ENCODE measurements around the gene DYNC2LI1.

DYNC2LI1 gene

GRCh38 chr2:43724728-43725526 is 48.9 kb upstream of the DYNC2LI1 start:
- POLR2A ChIA-PET: no interaction called here
- Histone ChIP-seq H3K4me3 (ENCODE audit: low read depth, low read length) (no peak overlapping the region), H3K36me3 (ENCODE audit: control insufficient read depth in 2 of 2, insufficient read depth in 1 of 2, low read length in 2 of 2) (peaks cover 0 to 2% of the 10 kb centered on the region in 2 experiments; a peak in 1 of 3 replicates), H3K4me1 (ENCODE audit: control insufficient read depth, insufficient read depth, low read length) (no peaks in the 10 kb centered on the region), H3K9me3 (ENCODE audit: control insufficient read depth, insufficient read depth, low read depth, low read length) (no peaks in the 10 kb centered on the region), H3K27ac (ENCODE audit: extremely low read depth, low read depth, low read length) (no peak overlapping the region)
- TF ChIP-seq ZNF514 (tag by site-specific recombination; IDR thresholded peaks at IDR 0.05): no peak
- TF ChIP-seq ZNF785 (tag by site-specific recombination; IDR thresholded peaks at IDR 0.05): no peak
- TF ChIP-seq ZNF585B (tag by site-specific recombination; IDR thresholded peaks at IDR 0.05): no peak
- no peak for TF ChIP-seq ZNF324 (tag by site-specific recombination; IDR thresholded peaks at IDR 0.05)
- TF ChIP-seq, protein P1, sequence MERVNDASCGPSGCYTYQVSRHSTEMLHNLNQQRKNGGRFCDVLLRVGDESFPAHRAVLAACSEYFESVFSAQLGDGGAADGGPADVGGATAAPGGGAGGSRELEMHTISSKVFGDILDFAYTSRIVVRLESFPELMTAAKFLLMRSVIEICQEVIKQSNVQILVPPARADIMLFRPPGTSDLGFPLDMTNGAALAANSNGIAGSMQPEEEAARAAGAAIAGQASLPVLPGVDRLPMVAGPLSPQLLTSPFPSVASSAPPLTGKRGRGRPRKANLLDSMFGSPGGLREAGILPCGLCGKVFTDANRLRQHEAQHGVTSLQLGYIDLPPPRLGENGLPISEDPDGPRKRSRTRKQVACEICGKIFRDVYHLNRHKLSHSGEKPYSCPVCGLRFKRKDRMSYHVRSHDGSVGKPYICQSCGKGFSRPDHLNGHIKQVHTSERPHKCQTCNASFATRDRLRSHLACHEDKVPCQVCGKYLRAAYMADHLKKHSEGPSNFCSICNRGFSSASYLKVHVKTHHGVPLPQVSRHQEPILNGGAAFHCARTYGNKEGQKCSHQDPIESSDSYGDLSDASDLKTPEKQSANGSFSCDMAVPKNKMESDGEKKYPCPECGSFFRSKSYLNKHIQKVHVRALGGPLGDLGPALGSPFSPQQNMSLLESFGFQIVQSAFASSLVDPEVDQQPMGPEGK (tag by site-specific recombination; IDR thresholded peaks at IDR 0.05): no peak
- TF ChIP-seq ZSCAN16 (tag by site-specific recombination; IDR thresholded peaks at IDR 0.05): no peak
- no peak for TF ChIP-seq EGR2 (tag by site-specific recombination; IDR thresholded peaks at IDR 0.05; ENCODE audit: low read depth)
- no peak for TF ChIP-seq ZEB2 (tag by site-specific recombination; IDR thresholded peaks at IDR 0.05)
- no peak for TF ChIP-seq SP7 (tag by site-specific recombination; IDR thresholded peaks at IDR 0.05)
- no peak for TF ChIP-seq ZNF521 (tag by site-specific recombination; IDR thresholded peaks at IDR 0.05)
- TF ChIP-seq, protein P2, sequence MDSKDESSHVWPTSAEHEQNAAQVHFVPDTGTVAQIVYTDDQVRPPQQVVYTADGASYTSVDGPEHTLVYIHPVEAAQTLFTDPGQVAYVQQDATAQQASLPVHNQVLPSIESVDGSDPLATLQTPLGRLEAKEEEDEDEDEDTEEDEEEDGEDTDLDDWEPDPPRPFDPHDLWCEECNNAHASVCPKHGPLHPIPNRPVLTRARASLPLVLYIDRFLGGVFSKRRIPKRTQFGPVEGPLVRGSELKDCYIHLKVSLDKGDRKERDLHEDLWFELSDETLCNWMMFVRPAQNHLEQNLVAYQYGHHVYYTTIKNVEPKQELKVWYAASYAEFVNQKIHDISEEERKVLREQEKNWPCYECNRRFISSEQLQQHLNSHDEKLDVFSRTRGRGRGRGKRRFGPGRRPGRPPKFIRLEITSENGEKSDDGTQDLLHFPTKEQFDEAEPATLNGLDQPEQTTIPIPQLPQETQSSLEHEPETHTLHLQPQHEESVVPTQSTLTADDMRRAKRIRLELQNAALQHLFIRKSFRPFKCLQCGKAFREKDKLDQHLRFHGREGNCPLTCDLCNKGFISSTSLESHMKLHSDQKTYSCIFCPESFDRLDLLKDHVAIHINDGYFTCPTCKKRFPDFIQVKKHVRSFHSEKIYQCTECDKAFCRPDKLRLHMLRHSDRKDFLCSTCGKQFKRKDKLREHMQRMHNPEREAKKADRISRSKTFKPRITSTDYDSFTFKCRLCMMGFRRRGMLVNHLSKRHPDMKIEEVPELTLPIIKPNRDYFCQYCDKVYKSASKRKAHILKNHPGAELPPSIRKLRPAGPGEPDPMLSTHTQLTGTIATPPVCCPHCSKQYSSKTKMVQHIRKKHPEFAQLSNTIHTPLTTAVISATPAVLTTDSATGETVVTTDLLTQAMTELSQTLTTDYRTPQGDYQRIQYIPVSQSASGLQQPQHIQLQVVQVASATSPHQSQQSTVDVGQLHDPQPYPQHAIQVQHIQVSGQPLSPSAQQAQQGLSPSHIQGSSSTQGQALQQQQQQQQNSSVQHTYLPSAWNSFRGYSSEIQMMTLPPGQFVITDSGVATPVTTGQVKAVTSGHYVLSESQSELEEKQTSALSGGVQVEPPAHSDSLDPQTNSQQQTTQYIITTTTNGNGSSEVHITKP (tag by site-specific recombination; IDR thresholded peaks at IDR 0.05): peak; percentile 88
- no peak for TF ChIP-seq ZNF155 (tag by site-specific recombination; IDR thresholded peaks at IDR 0.05)
- no peak for TF ChIP-seq ZNF558 (tag by site-specific recombination; IDR thresholded peaks at IDR 0.05)
- TF ChIP-seq ZNF600 (tag by site-specific recombination; IDR thresholded peaks at IDR 0.05): 0 out of 2 replicates have a peak, but pooled peaks have one; percentile 19
- no peak for TF ChIP-seq ZNF629 (tag by site-specific recombination; IDR thresholded peaks at IDR 0.05)
- no peak for TF ChIP-seq WT1 (tag by site-specific recombination; IDR thresholded peaks at IDR 0.05)
- no peak for TF ChIP-seq ZNF529 (tag by site-specific recombination; IDR thresholded peaks at IDR 0.05; ENCODE audit: insufficient replicate concordance)
- TF ChIP-seq, protein P3, sequence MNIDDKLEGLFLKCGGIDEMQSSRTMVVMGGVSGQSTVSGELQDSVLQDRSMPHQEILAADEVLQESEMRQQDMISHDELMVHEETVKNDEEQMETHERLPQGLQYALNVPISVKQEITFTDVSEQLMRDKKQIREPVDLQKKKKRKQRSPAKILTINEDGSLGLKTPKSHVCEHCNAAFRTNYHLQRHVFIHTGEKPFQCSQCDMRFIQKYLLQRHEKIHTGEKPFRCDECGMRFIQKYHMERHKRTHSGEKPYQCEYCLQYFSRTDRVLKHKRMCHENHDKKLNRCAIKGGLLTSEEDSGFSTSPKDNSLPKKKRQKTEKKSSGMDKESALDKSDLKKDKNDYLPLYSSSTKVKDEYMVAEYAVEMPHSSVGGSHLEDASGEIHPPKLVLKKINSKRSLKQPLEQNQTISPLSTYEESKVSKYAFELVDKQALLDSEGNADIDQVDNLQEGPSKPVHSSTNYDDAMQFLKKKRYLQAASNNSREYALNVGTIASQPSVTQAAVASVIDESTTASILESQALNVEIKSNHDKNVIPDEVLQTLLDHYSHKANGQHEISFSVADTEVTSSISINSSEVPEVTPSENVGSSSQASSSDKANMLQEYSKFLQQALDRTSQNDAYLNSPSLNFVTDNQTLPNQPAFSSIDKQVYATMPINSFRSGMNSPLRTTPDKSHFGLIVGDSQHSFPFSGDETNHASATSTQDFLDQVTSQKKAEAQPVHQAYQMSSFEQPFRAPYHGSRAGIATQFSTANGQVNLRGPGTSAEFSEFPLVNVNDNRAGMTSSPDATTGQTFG (tag by site-specific recombination; IDR thresholded peaks at IDR 0.05; ENCODE audit: borderline replicate concordance): no peak
- TF ChIP-seq ZBTB8A (tag by site-specific recombination; IDR thresholded peaks at IDR 0.05): no peak
- TF ChIP-seq ZNF549 (tag by site-specific recombination; IDR thresholded peaks at IDR 0.05): no peak
- peak; percentile 60; the same call in 1 of the 2 replicates for TF ChIP-seq ZNF664 (tag by site-specific recombination; IDR thresholded peaks at IDR 0.05)
- CTCF ChIA-PET: interaction anchor here (0.7 kb wide), 1 partner anchor 115 kb away, joined by 3 read pairs; no protein-coding TSS in a partner anchor

Data from HEK293 (cell line).